ENCODE results near the gene CD226. TPM values are rescaled to one million over a fixed set of nuclear protein-coding genes. Genes with fewer than 3 reads are reported as not detected.

Gene CD226
- total and polyA plus RNA-seq, 2 of the 13 experiments (the other 11 are each of a cell fraction or from before 2014, with no cell fraction given): 0.13 to 0.77 TPM

DNA sequence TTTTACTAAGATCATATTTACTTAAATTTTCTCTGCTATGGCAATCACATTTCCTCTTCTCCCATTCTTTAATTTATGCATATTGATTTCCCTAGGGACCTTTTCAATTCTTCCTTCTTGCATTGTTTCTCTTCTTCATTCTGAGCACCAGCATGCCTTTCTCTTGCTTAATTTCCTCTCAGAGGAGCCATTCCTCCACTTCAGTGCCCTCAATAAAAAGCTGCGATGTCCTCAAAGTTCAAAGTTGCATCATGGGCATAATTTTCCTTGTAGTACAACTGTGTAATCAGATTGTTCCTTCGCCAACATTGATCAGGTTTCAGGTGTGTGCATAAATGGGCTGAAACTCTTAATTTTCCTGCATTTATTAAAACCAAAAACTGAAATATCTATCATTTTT lies 21.8 kb upstream of the CD226 start:
- Histone ChIP-seq H4K20me1 (ENCODE audit: insufficient read depth, low read length) (no peaks in the 10 kb centered on the region), H2AFZ (ENCODE audit: low read length) (no peak overlapping the region), H3K4me2 (ENCODE audit: low read depth, low read length) (no peak overlapping the region), H3K36me3 (replicated peaks in 1 of 2; ENCODE audit: control insufficient read depth in 1 of 2, insufficient read depth in 2 of 2, low read length in 2 of 2) (no peaks in the 10 kb centered on the region), H3K27me3 (ENCODE audit: control insufficient read depth in 1 of 2, insufficient read depth in 2 of 2, low read length in 2 of 2) (no peaks in the 10 kb centered on the region), H3K79me2 (ENCODE audit: insufficient read depth, low read length) (no peaks in the 10 kb centered on the region), H3K4me1 (ENCODE audit: insufficient read depth, low read length) (no peaks in the 10 kb centered on the region), H3K4me3 (replicated peaks in 1 of 3; ENCODE audit: insufficient read depth in 1 of 3, low read depth in 2 of 3, low read length in 3 of 3) (no peak overlapping the region), H3K27ac (ENCODE audit: extremely low read length, insufficient read depth, low read length) (no peak overlapping the region), H3K9me3 (ENCODE audit: low read length) (peaks cover 18% of the 10 kb centered on the region), H3K9ac (ENCODE audit: insufficient read depth, low read depth, low read length) (no peak overlapping the region)
- intact Hi-C loops (cut with micrococcal nuclease; ENCODE audit: unreplicated experiment): no loop called here
- BruUV-seq (replicated peaks): no TSS peak
- WGBS (ENCODE audit: low lambda C conversion rate): 95% methylated on average over 2 of the region's 2 CpGs
- DNase-seq (ENCODE audit: low spot score): no peak
- ATAC-seq: no peak
- in situ Hi-C loops (cut with HindIII; ENCODE audit: extremely low pct_ligation_motif_present, low pct_unique_long_range_greater_than_20kb): no loop called here
- ChIA-PET CTCF (ENCODE audit: low intra/inter-chr PET ratio, low total read pairs) (no interaction called here), POLR2A (no interaction called here)
- no peak for FAIRE-seq
- TF ChIP-seq HNF4A (CRISPR knock-in tag; IDR thresholded peaks at IDR 0.05): no peak
- no peak for TF ChIP-seq GLI4 (CRISPR knock-in tag; IDR thresholded peaks at IDR 0.05; ENCODE audit: borderline replicate concordance)
- TF ChIP-seq, protein P1, sequence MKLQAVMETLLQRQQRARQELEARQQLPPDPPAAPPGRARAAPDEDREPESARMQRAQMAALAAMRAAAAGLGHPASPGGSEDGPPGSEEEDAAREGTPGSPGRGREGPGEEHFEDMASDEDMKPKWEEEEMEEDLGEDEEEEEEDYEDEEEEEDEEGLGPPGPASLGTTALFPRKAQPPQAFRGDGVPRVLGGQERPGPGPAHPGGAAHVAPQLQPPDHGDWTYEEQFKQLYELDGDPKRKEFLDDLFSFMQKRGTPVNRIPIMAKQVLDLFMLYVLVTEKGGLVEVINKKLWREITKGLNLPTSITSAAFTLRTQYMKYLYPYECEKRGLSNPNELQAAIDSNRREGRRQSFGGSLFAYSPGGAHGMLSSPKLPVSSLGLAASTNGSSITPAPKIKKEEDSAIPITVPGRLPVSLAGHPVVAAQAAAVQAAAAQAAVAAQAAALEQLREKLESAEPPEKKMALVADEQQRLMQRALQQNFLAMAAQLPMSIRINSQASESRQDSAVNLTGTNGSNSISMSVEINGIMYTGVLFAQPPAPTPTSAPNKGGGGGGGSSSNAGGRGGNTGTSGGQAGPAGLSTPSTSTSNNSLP (IDR thresholded peaks at IDR 0.05; ENCODE audit: low read depth, low read length): no peak
- TF ChIP-seq ZBTB7A (CRISPR knock-in tag; IDR thresholded peaks at IDR 0.05): no peak
- no peak for TF ChIP-seq CEBPB (IDR thresholded peaks at IDR 0.05; ENCODE audit: borderline replicate concordance, low read depth, low read length)
- TF ChIP-seq, protein P2, sequence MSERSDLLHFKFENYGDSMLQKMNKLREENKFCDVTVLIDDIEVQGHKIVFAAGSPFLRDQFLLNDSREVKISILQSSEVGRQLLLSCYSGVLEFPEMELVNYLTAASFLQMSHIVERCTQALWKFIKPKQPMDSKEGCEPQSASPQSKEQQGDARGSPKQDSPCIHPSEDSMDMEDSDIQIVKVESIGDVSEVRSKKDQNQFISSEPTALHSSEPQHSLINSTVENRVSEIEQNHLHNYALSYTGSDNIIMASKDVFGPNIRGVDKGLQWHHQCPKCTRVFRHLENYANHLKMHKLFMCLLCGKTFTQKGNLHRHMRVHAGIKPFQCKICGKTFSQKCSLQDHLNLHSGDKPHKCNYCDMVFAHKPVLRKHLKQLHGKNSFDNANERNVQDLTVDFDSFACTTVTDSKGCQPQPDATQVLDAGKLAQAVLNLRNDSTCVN (CRISPR knock-in tag; IDR thresholded peaks at IDR 0.05; ENCODE audit: borderline replicate concordance): no peak
- no peak for TF ChIP-seq RFX1 (IDR thresholded peaks at IDR 0.05)
- TF ChIP-seq NONO (IDR thresholded peaks at IDR 0.05): no peak
- no peak for TF ChIP-seq NONO (CRISPR knock-in tag; conservative IDR thresholded peaks at IDR 0.05)
- TF ChIP-seq, protein P3, sequence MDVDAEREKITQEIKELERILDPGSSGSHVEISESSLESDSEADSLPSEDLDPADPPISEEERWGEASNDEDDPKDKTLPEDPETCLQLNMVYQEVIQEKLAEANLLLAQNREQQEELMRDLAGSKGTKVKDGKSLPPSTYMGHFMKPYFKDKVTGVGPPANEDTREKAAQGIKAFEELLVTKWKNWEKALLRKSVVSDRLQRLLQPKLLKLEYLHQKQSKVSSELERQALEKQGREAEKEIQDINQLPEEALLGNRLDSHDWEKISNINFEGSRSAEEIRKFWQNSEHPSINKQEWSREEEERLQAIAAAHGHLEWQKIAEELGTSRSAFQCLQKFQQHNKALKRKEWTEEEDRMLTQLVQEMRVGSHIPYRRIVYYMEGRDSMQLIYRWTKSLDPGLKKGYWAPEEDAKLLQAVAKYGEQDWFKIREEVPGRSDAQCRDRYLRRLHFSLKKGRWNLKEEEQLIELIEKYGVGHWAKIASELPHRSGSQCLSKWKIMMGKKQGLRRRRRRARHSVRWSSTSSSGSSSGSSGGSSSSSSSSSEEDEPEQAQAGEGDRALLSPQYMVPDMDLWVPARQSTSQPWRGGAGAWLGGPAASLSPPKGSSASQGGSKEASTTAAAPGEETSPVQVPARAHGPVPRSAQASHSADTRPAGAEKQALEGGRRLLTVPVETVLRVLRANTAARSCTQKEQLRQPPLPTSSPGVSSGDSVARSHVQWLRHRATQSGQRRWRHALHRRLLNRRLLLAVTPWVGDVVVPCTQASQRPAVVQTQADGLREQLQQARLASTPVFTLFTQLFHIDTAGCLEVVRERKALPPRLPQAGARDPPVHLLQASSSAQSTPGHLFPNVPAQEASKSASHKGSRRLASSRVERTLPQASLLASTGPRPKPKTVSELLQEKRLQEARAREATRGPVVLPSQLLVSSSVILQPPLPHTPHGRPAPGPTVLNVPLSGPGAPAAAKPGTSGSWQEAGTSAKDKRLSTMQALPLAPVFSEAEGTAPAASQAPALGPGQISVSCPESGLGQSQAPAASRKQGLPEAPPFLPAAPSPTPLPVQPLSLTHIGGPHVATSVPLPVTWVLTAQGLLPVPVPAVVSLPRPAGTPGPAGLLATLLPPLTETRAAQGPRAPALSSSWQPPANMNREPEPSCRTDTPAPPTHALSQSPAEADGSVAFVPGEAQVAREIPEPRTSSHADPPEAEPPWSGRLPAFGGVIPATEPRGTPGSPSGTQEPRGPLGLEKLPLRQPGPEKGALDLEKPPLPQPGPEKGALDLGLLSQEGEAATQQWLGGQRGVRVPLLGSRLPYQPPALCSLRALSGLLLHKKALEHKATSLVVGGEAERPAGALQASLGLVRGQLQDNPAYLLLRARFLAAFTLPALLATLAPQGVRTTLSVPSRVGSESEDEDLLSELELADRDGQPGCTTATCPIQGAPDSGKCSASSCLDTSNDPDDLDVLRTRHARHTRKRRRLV (CRISPR knock-in tag; IDR thresholded peaks at IDR 0.05): no peak
- TF ChIP-seq, protein P4, sequence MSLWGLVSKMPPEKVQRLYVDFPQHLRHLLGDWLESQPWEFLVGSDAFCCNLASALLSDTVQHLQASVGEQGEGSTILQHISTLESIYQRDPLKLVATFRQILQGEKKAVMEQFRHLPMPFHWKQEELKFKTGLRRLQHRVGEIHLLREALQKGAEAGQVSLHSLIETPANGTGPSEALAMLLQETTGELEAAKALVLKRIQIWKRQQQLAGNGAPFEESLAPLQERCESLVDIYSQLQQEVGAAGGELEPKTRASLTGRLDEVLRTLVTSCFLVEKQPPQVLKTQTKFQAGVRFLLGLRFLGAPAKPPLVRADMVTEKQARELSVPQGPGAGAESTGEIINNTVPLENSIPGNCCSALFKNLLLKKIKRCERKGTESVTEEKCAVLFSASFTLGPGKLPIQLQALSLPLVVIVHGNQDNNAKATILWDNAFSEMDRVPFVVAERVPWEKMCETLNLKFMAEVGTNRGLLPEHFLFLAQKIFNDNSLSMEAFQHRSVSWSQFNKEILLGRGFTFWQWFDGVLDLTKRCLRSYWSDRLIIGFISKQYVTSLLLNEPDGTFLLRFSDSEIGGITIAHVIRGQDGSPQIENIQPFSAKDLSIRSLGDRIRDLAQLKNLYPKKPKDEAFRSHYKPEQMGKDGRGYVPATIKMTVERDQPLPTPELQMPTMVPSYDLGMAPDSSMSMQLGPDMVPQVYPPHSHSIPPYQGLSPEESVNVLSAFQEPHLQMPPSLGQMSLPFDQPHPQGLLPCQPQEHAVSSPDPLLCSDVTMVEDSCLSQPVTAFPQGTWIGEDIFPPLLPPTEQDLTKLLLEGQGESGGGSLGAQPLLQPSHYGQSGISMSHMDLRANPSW (CRISPR knock-in tag; IDR thresholded peaks at IDR 0.05; ENCODE audit: borderline replicate concordance): no peak
- TF ChIP-seq HOXD1 (CRISPR knock-in tag; IDR thresholded peaks at IDR 0.05): no peak
- no peak for TF ChIP-seq RBAK (CRISPR knock-in tag; IDR thresholded peaks at IDR 0.05)
- no peak for TF ChIP-seq ZNF160 (CRISPR knock-in tag; IDR thresholded peaks at IDR 0.05)
- TF ChIP-seq HNRNPH1 (optimal IDR thresholded peaks at IDR 0.05; ENCODE audit: low read depth, low read length): no peak
- TF ChIP-seq YEATS2 (CRISPR knock-in tag; IDR thresholded peaks at IDR 0.05; ENCODE audit: borderline replicate concordance): no peak
